Endometrial microvascular endothelial cells (primary cell): ENCODE results near the gene MLX. TPM values are rescaled to one million over a fixed set of nuclear protein-coding genes. Genes with fewer than 3 reads are reported as not detected.

Experiments used
- in situ Hi-C: cut with HindIII; loops from 2 replicates; pipeline ENCODE4 v1.10.0; 2017; ENCODE audit warnings: low sequenced_read_pairs, low pct_unique_long_range_greater_than_20kb; ENCODE audit errors: inconsistent ontology term
- total RNA-seq: library from RNA; depleted of rRNA; stranded (reverse); fragments of >200 nt; gene quantifications from one replicate; pipeline ENCODE4 v1.2.3, GENCODE V29; 2015; ENCODE audit errors: inconsistent ontology term

The MLX gene, protein sequence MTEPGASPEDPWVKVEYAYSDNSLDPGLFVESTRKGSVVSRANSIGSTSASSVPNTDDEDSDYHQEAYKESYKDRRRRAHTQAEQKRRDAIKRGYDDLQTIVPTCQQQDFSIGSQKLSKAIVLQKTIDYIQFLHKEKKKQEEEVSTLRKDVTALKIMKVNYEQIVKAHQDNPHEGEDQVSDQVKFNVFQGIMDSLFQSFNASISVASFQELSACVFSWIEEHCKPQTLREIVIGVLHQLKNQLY
- total RNA-seq: 31.6 TPM

- in situ Hi-C loops: no loop called here
These were observed at the start of gene MLX for GRCh38 chr17:42566883-42567573. TSS of gene MLX (plus strand) at chr17:42567100. CDS start at chr17:42567125, 25 bp downstream.

GRCh38 chr17:42517516-42517915 is 49.4 kb upstream of the MLX start:
- in situ Hi-C loops: loop anchor here (5.0 to 25.0 kb wide), 2 partner anchors 95 to 330 kb away; partner anchors contain the start of genes CAVIN1, GHDC, HCRT and KCNH4

DNA sequence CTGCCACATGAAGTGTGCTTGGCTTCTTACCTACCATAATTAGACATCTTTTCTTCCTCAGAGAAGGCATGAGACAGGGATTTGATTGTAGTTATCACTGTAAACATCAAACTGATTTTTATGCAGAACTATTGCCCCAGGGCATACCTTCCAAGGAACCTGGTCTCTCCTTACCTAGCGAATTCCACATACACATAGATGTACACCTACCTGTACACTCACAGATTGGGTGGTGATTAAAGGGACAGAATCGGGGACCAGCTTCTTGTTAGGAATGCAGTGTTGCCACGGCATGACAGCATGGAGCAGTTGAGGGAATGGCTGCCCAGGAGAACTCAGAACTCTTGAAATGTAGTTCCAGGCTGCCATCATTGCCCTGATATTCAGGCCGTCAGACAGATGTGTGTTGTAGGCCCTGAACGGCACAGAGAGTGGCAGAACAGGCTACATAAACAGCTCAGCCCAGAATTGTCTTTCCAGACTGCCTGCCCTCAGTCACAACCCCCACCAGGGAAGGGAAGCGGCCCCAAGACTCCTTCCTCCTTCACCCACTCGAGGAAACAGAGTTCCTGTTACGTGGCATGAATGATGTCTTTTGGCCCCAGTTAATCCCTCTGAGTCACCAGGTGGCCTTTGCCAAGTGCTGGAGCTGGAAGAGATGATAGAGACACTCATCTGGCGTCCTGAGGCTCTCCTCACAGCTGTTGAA is 48.7 kb upstream of the MLX start:
- in situ Hi-C loops: loop anchor here (5.0 to 25.0 kb wide), 2 partner anchors 96 to 331 kb away; partner anchors contain the start of genes CAVIN1, GHDC, HCRT and KCNH4

GRCh38 chr17:42518755-42519545 is 48.0 kb upstream of the MLX start:
- in situ Hi-C loops: loop anchor here (5.0 to 25.0 kb wide), 2 partner anchors 97 to 332 kb away; partner anchors contain the start of genes CAVIN1, GHDC, HCRT and KCNH4

DNA sequence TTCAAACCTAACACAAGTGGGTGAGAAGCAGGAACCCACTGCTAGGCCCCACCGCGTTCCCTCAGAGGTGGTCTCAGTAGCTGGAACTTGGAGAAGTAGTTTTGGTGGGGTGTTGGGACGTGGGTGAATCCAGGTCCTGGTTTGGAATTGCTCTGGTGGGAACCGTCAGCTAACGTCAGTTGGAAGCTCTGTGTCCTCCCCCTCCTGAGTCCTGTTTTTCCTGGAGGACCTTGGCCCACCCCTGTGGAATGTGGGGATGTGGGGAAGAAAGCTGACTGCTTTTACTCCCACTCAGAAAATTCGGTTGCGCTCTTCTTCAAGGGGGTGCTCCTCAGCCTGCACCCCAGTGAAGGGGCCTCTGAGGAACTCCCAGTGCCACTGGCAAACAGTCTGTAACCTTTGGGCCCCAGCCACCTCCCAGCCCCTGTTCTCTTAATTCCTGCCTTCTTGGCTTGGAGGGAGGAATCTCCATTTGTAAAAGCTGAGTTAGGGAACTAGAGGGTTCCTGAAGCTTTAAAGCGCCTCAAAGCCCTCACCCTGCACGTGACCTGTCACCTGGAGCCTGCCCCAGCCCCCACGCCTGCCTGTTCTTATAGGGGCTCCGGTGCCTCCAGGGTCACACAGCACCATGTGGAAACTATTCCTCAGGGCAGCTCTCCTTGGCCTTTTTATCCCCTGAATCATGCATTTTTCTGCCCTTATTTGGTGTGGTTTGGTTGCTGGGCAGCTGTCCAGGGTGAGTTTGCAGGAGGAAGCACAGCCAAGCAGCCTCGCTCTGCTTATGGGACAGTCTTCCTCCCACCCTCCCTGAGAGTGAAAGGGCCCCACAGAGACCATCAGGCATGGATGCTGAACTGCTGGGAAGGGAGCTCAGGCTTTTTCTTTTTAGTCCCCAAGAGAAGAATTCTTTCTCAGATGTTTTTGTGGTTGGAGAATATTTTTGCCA is 47.1 kb upstream of the MLX start:
- in situ Hi-C loops: loop anchor here (5.0 to 25.0 kb wide), 3 partner anchors 98 to 333 kb away; partner anchors contain the start of genes CAVIN1, GHDC, HCRT and KCNH4

- in situ Hi-C loops: loop anchor here (5.0 to 25.0 kb wide), 2 partner anchors 208 to 333 kb away; partner anchors contain the start of genes GHDC, HCRT and KCNH4
These were observed 46.4 kb upstream of the MLX start for GRCh38 chr17:42520540-42520951.

- in situ Hi-C loops: loop anchor here (5.0 to 25.0 kb wide), 2 partner anchors 209 to 334 kb away; partner anchors contain the start of genes GHDC, HCRT and KCNH4
These were observed 45.9 kb upstream of the MLX start for GRCh38 chr17:42521036-42521435.

DNA sequence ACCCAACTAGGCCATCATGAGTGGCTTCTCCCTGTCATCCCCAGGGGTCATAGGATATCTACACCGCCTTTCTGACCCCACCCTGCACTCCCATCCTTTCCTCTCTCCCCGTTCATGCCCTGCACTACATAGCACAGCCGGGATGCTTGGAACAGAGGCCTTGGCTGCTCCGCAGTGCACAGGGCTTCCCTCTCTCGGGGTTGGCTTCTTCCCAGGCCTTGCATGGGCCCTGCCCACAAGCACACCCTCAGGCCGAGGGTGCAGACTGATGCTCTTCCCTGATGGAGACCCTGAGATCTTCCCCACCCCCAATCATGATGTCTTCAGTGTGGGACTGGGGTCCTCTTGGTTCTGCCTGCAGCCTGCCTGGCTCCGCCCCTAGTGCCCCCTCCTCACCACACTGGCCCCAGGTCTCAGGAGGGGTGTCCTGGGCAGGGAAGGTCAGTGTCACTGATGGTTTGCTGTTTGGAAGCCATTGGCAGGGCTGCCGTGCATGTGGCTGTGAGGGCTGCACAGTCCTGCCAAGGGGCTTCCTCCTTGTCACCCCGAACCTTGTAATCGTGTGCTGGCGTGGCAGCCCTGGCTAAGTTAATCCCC is 45.1 kb upstream of the MLX start:
- in situ Hi-C loops: loop anchor here (5.0 to 25.0 kb wide), 2 partner anchors 209 to 334 kb away; partner anchors contain the start of genes GHDC, HCRT and KCNH4

DNA sequence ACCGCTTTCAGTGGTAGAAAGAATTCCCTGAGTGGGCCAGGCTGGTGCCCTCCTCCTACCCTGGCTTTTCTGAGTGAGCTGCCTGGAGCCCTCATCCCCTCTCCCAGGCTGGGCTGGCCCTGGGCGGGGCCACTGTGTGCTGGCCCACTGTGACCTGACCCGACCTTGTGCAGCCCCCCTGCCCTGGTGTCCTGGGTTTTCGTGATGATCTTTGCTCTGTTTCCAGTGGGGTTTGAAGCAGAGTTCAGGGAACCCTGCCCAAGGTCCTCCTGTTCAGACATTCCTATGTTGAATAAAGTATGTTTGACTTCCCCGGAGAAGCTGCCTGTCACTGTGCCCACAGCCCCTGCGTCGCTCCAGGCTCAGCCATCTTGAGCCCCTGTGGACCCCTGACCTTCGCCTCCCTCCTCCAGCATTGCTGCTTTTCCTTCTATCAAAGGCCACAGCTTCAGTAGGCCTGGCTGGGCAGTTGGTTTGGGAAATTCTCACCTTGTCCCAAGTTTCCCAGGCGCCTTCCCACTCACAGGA is 44.6 kb upstream of the MLX start:
- in situ Hi-C loops: loop anchor here (5.0 to 25.0 kb wide), 2 partner anchors 210 to 335 kb away; partner anchors contain the start of genes GHDC, HCRT and KCNH4

DNA sequence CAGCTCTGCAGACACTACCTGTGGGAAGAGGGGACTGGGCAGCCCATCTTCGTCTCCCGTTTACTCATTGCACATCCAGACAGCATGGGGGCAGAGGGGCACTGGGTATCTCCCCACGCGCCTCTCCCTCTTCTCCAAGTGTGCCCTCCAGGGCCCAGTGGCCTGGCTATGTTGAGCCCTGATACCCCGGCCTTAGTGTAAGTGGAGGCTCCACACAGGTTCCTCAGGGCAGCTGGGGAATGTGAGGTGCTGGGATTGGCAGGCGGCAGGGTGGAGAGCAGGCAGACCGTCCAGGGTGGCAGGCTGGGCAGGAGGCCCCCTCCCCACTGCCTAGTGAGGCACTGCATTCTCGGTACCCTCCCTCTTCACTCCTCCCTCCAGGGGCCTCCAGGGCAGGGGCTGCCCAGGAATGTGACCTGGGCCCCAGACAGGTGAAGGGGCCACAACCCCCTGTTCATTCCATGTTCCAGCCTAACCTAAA is 44.1 kb upstream of the MLX start:
- in situ Hi-C loops: loop anchor here (5.0 to 25.0 kb wide), 2 partner anchors 211 to 336 kb away; partner anchors contain the start of genes GHDC, HCRT and KCNH4

DNA sequence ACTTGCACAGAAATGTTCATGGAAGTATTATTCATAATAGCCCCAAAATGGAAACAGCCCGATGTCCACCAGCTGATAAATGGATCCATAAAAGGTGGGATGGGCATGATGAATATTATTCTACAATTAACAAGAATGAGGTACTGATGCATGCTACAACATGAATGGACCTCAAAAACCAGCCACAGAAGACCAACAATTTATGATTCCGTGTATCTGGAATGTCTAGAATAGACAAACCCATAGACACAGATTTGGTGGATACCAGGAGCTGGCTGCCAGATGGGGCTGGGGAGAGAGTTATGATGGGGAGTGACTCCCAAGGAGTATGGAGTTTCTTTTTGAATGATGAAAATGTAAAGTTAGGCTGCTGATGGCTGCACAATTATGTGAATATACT is 41.7 kb upstream of the MLX start:
- in situ Hi-C loops: no loop called here

- in situ Hi-C loops: no loop called here
These were observed 40.9 kb upstream of the MLX start for GRCh38 chr17:42526031-42526444.

- in situ Hi-C loops: no loop called here
These were observed 39.0 kb upstream of the MLX start for GRCh38 chr17:42527932-42528331.

DNA sequence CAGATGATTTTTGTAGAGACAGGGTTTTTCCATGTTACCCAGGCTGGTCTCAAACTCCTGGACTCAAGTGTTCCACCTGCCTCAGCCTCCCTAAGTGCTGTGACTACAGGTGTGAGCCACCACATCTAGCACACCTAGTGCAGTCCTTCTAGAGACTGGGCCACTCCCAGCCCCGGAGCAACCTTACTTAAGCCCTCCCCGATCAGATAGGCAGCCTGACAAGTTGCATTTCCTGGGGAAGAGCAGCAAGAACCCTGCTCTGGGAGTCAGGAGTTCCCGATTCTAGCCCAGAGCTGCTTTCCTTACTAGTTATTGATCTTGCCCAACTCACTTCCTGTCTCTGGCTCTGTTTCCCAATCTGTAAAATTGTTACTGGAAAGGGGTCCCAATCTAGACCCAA is 37.8 kb upstream of the MLX start:
- in situ Hi-C loops: no loop called here

DNA sequence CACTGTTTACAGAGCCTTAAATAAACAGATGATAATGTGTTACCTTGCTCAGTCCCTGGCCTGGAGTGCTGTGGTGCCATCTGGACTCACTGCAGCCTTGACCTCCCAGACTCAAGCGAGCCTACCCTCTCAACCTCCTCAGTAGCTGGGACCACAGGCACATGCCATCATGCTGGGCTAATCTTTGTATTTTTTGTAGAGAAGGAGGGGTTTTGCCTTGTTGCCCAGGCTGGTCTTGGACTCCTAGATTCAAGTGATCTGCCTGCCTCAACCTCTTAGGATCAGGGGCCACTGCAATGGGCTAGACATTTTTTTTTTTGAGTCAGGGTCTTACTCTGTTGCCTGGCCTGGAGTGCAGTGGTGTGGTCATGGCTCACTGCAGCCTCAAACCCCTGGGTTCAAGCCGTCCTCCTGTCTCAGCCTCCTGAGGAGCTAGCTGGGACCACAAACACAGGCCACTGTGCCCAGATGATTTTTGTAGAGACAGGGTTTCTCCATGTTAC is 35.9 kb upstream of the MLX start:
- in situ Hi-C loops: no loop called here
